Panc1 (cell line): ENCODE measurements around the gene NOL3. TPM values are rescaled to one million over a fixed set of nuclear protein-coding genes. Genes with fewer than 3 reads are reported as not detected.
"Not testable (repeated sequence)": the region's sequence is repeated elsewhere in the genome, so short reads cannot be mapped to it uniquely, and the experiment has no call there.

Experiments used
- ATAC-seq: fragments of 200-7000 bp; cut with Tn5 transposase; 2 replicates; pipeline ENCODE4 v1.9.1; 2020; ENCODE audit warnings: mild to moderate bottlenecking, moderate library complexity
- Bru-seq: library from RNA; stranded (reverse); fragments of 400-500 nt; gene quantifications from one replicate; lab custom pipeline; 2021; lab: Mats Ljungman, UMichigan
- BruChase-seq, 2 experiments: library from RNA; stranded (reverse); fragments of 400-500 nt; gene quantifications; one replicate each; lab custom pipeline; 2021; lab: Mats Ljungman, UMichigan
- BruUV-seq: library from RNA; stranded (reverse); fragments of 400-500 nt; replicated peaks from 2 replicates; lab custom pipeline; 2021; lab: Mats Ljungman, UMichigan
- CTCF ChIA-PET: fragments of 300-600 bp; sonication (Branson Sonifier 250); formaldehyde crosslinking; loops from one replicate; lab custom pipeline; 2022; ENCODE audit warnings: antibody characterized with exemption; lab: Charles Lee
- POLR2A ChIA-PET: fragments of 300-600 bp; sonication (Branson Sonifier 250); formaldehyde crosslinking; loops from one replicate; lab custom pipeline; 2022; ENCODE audit warnings: antibody characterized with exemption; lab: Charles Lee
- DNase-seq: peaks from one replicate; pipeline ENCODE4 v3.0.0-alpha.2; 2010; ENCODE audit warnings: low read depth, low spot score
- H3K27ac ChIP-seq: 2 replicates; pipeline ENCODE4 v1.5.1; 2011; ENCODE audit warnings: mild to moderate bottlenecking, low read length, inconsistent platforms
- H3K27me3 ChIP-seq: fragments of 200-500 bp; sonication (Bioruptor generic); 2 replicates; pipeline ENCODE4 v1.6.0; 2014; ENCODE audit warnings: low read length, inconsistent platforms; ENCODE audit not compliant: control insufficient read depth, insufficient read depth
- H3K36me3 ChIP-seq: fragments of 200-500 bp; sonication (Bioruptor generic); 2 replicates; pipeline ENCODE4 v1.5.1; 2014; ENCODE audit warnings: inconsistent platforms, mild to moderate bottlenecking, low read length, moderate library complexity; ENCODE audit not compliant: control insufficient read depth, insufficient read depth
- H3K4me1 ChIP-seq: 2 replicates; pipeline ENCODE4 v1.5.1; 2011; ENCODE audit warnings: inconsistent platforms, mild to moderate bottlenecking, low read length, moderate library complexity; ENCODE audit not compliant: control insufficient read depth, insufficient read depth
- H3K4me3 ChIP-seq, 2 experiments: 2 replicates each; pipeline ENCODE4 v1.5.1; 2011 to 2012; ENCODE audit warnings: low read depth in 2 of 2, low read length in 2 of 2, mild to moderate bottlenecking in 2 of 2, inconsistent platforms in 1 of 2, moderate library complexity in 1 of 2
- H3K9me3 ChIP-seq: fragments of 200-500 bp; sonication (Bioruptor generic); 2 replicates; pipeline ENCODE4 v1.5.1; 2014; ENCODE audit warnings: low read depth, mild to moderate bottlenecking, inconsistent platforms, low read length, moderate library complexity; ENCODE audit not compliant: control insufficient read depth, insufficient read depth
- CTCF ChIP-seq: fragments of 450-650 bp; IDR thresholded peaks from 2 replicates; pipeline ENCODE4 v1.5.1; 2017; ENCODE audit warnings: mild to moderate bottlenecking
- POLR2AphosphoS5 ChIP-seq: IDR thresholded peaks from 2 replicates; pipeline ENCODE4 v1.6.1; 2012; ENCODE audit warnings: mild to moderate bottlenecking, low read depth, low read length, moderate library complexity
- REST ChIP-seq, 2 experiments: IDR thresholded peaks; 2 replicates each; pipeline ENCODE4 v1.6.1; 2011 to 2012; ENCODE audit warnings: low read depth in 2 of 2, control low read depth in 1 of 2, low read length in 1 of 2, mild to moderate bottlenecking in 1 of 2, moderate library complexity in 1 of 2; ENCODE audit not compliant: insufficient read depth in 1 of 2
- SIN3A ChIP-seq: IDR thresholded peaks from 2 replicates; pipeline ENCODE4 v1.6.1; 2012; ENCODE audit warnings: low read depth, mild to moderate bottlenecking, low read length, moderate library complexity, borderline replicate concordance; ENCODE audit not compliant: insufficient read depth
- TCF7L2 ChIP-seq: IDR thresholded peaks from 2 replicates; pipeline ENCODE4 v1.6.1; 2011; ENCODE audit warnings: mild to moderate bottlenecking, low read depth, low read length, inconsistent platforms
- in situ Hi-C: cut with HindIII; loops from 2 replicates; pipeline ENCODE4 v1.10.0; 2016; ENCODE audit warnings: low sequenced_read_pairs, low pct_unique_long_range_greater_than_20kb
- intact Hi-C: fragments of 100-400 bp; cut with micrococcal nuclease; formaldehyde crosslinking; loops from one replicate; pipeline ENCODE4 v1.10.0; 2022; ENCODE audit not compliant: unreplicated experiment
- long read RNA-seq: library from polyadenylated mRNA; unstranded; transcript quantifications from one replicate; pipeline ENCODE4 v2.0.0, GENCODE V29; 2021; ENCODE audit not compliant: unreplicated experiment
- polyA plus RNA-seq: library from polyadenylated mRNA; unstranded; fragments of >200 nt; gene quantifications from one replicate; pipeline ENCODE4 v1.2.1, GENCODE V29; 2012; ENCODE audit warnings: missing spikeins; ENCODE audit not compliant: insufficient read length
- total RNA-seq: library from RNA; stranded (reverse); gene quantifications from one replicate; pipeline ENCODE4 v1.2.1, GENCODE V29; 2021; ENCODE audit not compliant: unreplicated experiment

Gene NOL3
- total RNA-seq (27.9 TPM), Bru-seq, nascent RNA (percentile 69 among the genes with signal in this experiment), BruChase-seq, experiment 1, labeled RNA remaining after a 2-hour chase (percentile 75 among the genes with signal in this experiment), BruChase-seq, experiment 2, labeled RNA remaining after a 6-hour chase (percentile 82 among the genes with signal in this experiment)
- polyA plus RNA-seq: 63.2 TPM
- long read RNA-seq, partial matches to known transcripts: 51 of 65 reads
- long read RNA-seq, other reads (novel, unspliced or antisense): 8 of 65 reads

GRCh38 chr16:67170168-67170948 is at the start of gene NOL3:
NOL3 (plus strand) TSS chr16:67170538.
- Histone ChIP-seq H3K4me3 (peak within 1 kb of the TSS; percentile 38 to 57), H3K36me3 (no peaks in the 10 kb centered on the region; the same call in 1 of the 2 replicates), H3K27me3 (no peaks in the 10 kb centered on the region), H3K9me3 (no peaks in the 10 kb centered on the region), H3K27ac (peak within 1 kb of the TSS; percentile 92), H3K4me1 (peaks cover 18% of the 10 kb centered on the region)
- POLR2A ChIA-PET: interaction anchor here (0.7 kb wide), 1 partner anchor 10 kb away, joined by 3 read pairs; no protein-coding TSS in a partner anchor
- DNase-seq (no peak), ATAC-seq (peak; percentile 78)
- CTCF ChIA-PET: interaction anchor here (0.5 to 1.1 kb wide), 4 partner anchors 10 to 293 kb away, joined by 3 to 4 read pairs (median 3); partner anchors contain the start of genes FBXL8 and TRADD
- in situ Hi-C loops: no loop called here
- TF ChIP-seq POLR2AphosphoS5 (no peak; the same call in 1 of the 2 replicates), SIN3A (no peak), CTCF (no peak)
- intact Hi-C loops: no loop called here
- BruUV-seq: no TSS peak

- H3K4me1 ChIP-seq, H3K4me3 ChIP-seq, ATAC-seq, intact Hi-C loops, H3K36me3 ChIP-seq, H3K27ac ChIP-seq, POLR2A ChIA-PET, DNase-seq, H3K27me3 ChIP-seq, H3K9me3 ChIP-seq, in situ Hi-C loops, BruUV-seq: not testable (repeated sequence)
- CTCF ChIA-PET: interaction anchor here (0.7 kb wide), 1 partner anchor 98 kb away, joined by 11 read pairs; no protein-coding TSS in a partner anchor
Observed at GRCh38 chr16:67122799-67123198, 47.5 kb upstream of the NOL3 start.

- H3K36me3 ChIP-seq: no peaks in the 10 kb centered on the region; the same call in 1 of the 2 replicates
- H3K4me3 ChIP-seq: no peak overlapping the region
- no peaks in the 10 kb centered on the region for H3K4me1 ChIP-seq
- no TSS peak for BruUV-seq
- H3K9me3 ChIP-seq: no peaks in the 10 kb centered on the region
- H3K27ac ChIP-seq: no peak overlapping the region
- H3K27me3 ChIP-seq: no peaks in the 10 kb centered on the region
- in situ Hi-C loops (no loop called here), intact Hi-C loops (no loop called here)
- no peak for DNase-seq
- TF ChIP-seq SIN3A: no peak
- TF ChIP-seq POLR2AphosphoS5: no peak
- no peak for TF ChIP-seq REST (IDR thresholded peaks at IDR 0.05; ENCODE audit: insufficient read depth in 1 of 2, low read depth in 2 of 2, low read length in 1 of 2)
- TF ChIP-seq CTCF: no peak
- no peak for TF ChIP-seq TCF7L2
- ChIA-PET CTCF (no interaction called here), POLR2A (no interaction called here)
- no peak for ATAC-seq
Observed at GRCh38 chr16:67128417-67128816, 41.9 kb upstream of the NOL3 start.
